ENCODE measurements around the gene POU3F3. TPM values are rescaled to one million over a fixed set of nuclear protein-coding genes. Genes with fewer than 3 reads are reported as not detected.
A peak's percentile ranks its signal among the peaks of the same experiment; 100 is the strongest.

The POU3F3 gene
- total RNA-seq, 6 donors from 2014 or later, result not detected

DNA sequence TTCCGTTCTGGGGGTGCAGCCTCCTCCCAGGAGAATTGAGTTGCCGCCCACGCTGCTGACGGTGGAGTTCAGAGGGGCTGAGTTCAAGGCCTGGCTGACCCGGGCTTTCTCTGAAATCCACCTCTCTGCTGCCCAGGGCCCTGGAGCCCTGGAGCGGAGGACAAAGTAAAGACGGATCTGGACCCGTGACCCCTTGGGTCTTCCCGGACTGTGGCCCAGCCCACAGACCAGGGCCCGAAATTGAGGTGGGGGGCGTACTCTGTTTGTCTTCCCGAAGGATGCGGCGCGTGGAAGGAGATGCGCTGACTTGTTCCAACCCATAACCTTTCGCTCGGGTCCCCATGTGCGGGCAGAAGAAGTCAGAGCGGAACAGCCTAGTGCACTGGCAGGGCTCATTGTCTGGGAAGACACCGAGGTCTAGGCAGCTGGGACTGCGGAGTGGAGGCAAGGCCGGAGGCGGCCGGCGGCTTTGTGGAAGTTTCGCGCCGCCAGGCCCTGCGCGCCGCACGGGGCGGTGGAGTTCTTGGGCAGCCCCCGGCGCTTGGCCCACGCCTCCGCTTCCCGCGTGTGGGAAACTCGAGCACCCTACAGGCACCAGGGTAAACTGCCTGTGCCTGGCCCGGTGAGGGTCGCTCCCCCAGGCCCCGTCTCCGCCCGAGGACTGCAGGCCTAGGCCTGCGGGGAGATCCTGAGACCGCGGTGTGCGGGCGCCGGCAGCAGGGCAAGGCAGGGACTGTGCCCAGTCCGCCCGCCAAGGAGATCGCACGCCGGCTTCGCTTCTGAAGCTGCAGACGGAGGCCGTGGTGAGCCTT, 9.8 kb downstream of the POU3F3 start:
- DNase-seq, result peak in 1 of 2 donors; percentile 68
- H3K27ac ChIP-seq, result no peak overlapping the region
- peak in 1 of 2 donors; percentile 31 for ATAC-seq (ENCODE audit: low FRiP score in 2 of 2)

GRCh38 chr2:104864280-104865095, 10.6 kb downstream of the POU3F3 start:
- 20% methylated on average over 12 to 14 of the region's 14 CpGs for WGBS, 2 donors
- no peaks in the 10 kb centered on the region for H3K36me3 ChIP-seq
- ATAC-seq (ENCODE audit: low FRiP score in 2 of 2), result no peak
- H3K27me3 ChIP-seq, result peaks cover 0 to 78% (median 36%) of the 10 kb centered on the region in 4 donors
- H3K4me3 ChIP-seq, result no peak overlapping the region
- H3K9me3 ChIP-seq, result no peaks in the 10 kb centered on the region
- no peak for DNase-seq
- TF ChIP-seq CTCF (IDR thresholded peaks at IDR 0.05) (no peak), POLR2AphosphoS5 (IDR thresholded peaks at IDR 0.05) (no peak), EP300 (IDR thresholded peaks at IDR 0.05) (no peak), POLR2A (IDR thresholded peaks at IDR 0.05) (no peak)
- H3K27ac ChIP-seq, result no peak overlapping the region
- H3K4me1 ChIP-seq, result peaks cover 5 to 28% (median 8%) of the 10 kb centered on the region in 4 donors

More for the DNA sequence above, 9.8 kb downstream of the POU3F3 start:
- Histone ChIP-seq H3K4me3 (no peak overlapping the region), H3K4me1 (peaks cover 5 to 28% (median 8%) of the 10 kb centered on the region in 4 donors), H3K36me3 (no peaks in the 10 kb centered on the region), H3K9me3 (no peaks in the 10 kb centered on the region), H3K27me3 (peaks cover 0 to 84% (median 37%) of the 10 kb centered on the region in 4 donors)
- WGBS, 2 donors, result 8% methylated on average over 18 to 53 of the region's 60 CpGs
- TF ChIP-seq POLR2AphosphoS5 (IDR thresholded peaks at IDR 0.05), result no peak
- no peak for TF ChIP-seq CTCF (IDR thresholded peaks at IDR 0.05)
- TF ChIP-seq POLR2A (IDR thresholded peaks at IDR 0.05), result no peak
- TF ChIP-seq EP300 (IDR thresholded peaks at IDR 0.05), result no peak

- DNase-seq (no peak), ATAC-seq (ENCODE audit: low FRiP score in 2 of 2) (no peak)
- H3K27ac ChIP-seq, result no peak overlapping the region
- no peaks in the 10 kb centered on the region for H3K9me3 ChIP-seq
- TF ChIP-seq POLR2A (IDR thresholded peaks at IDR 0.05), result no peak
- H3K4me1 ChIP-seq, result peaks cover 5 to 28% (median 8%) of the 10 kb centered on the region in 4 donors
- no peak overlapping the region for H3K4me3 ChIP-seq
- WGBS, 2 donors, result 7% methylated on average over 2 of the region's 2 CpGs
- peaks cover 0 to 73% (median 36%) of the 10 kb centered on the region in 4 donors for H3K27me3 ChIP-seq
- H3K36me3 ChIP-seq, result no peaks in the 10 kb centered on the region
Measured at GRCh38 chr2:104865096-104865470, 11.2 kb downstream of the POU3F3 start.

GRCh38 chr2:104866122-104866864, 12.4 kb downstream of the POU3F3 start:
- H3K27ac ChIP-seq, result no peak overlapping the region

More at GRCh38 chr2:104866122-104866864, 12.4 kb downstream of the POU3F3 start:
- 6% methylated on average over 11 of the region's 11 CpGs for WGBS, 2 donors
- ATAC-seq (ENCODE audit: low FRiP score in 2 of 2) (no peak), DNase-seq (no peak)
- no peaks in the 10 kb centered on the region for H3K9me3 ChIP-seq
- H3K4me1 ChIP-seq, result peaks cover 5 to 28% (median 8%) of the 10 kb centered on the region in 4 donors
- no peak overlapping the region for H3K4me3 ChIP-seq
- TF ChIP-seq POLR2A (IDR thresholded peaks at IDR 0.05) (no peak), CTCF (IDR thresholded peaks at IDR 0.05) (no peak)
- peaks cover 0 to 64% (median 35%) of the 10 kb centered on the region in 4 donors for H3K27me3 ChIP-seq
- H3K36me3 ChIP-seq, result no peaks in the 10 kb centered on the region
